Skin epidermis (tissue), 12 donors: Measurements from ENCODE around the gene C12orf42.
"Not testable (repeated sequence)": the region's sequence is repeated elsewhere in the genome, so short reads cannot be mapped to it uniquely, and the experiment has no call there.

Experiments used
- H3K27ac ChIP-seq, 21 experiments: fragments of 200-600 bp; sonication (generic) in 11 of 21; one replicate each; pipeline ENCODE4 v1.5.0; 2020; ENCODE audit warnings: mild to moderate bottlenecking in 3 of 21, inconsistent platforms in 2 of 21, moderate library complexity in 2 of 21
- H3K4me3 ChIP-seq, 7 experiments: fragments of 200-600 bp; sonication (generic) in 2 of 7; one replicate each; pipeline ENCODE4 v1.5.0; 2020; ENCODE audit warnings: inconsistent platforms in 2 of 7, mild to moderate bottlenecking in 2 of 7, moderate library complexity in 1 of 7

The C12orf42 gene

GRCh38 chr12:103431950-103432349, 63.8 kb downstream of the C12orf42 start:
- H3K27ac ChIP-seq, result no peak overlapping the region

GRCh38 chr12:103431387-103431786, 64.4 kb downstream of the C12orf42 start:
- no peak overlapping the region for H3K4me3 ChIP-seq
- no peak overlapping the region for H3K27ac ChIP-seq

More at GRCh38 chr12:103431950-103432349, 63.8 kb downstream of the C12orf42 start:
- H3K4me3 ChIP-seq, result no peak overlapping the region

- H3K4me3 ChIP-seq, H3K27ac ChIP-seq: not testable (repeated sequence)
Measured at GRCh38 chr12:103425674-103426073, 70.1 kb downstream of the C12orf42 start.

GRCh38 chr12:103424849-103425586, 70.8 kb downstream of the C12orf42 start:
- not testable (repeated sequence) for H3K4me3 ChIP-seq, H3K27ac ChIP-seq

- no peak overlapping the region for H3K4me3 ChIP-seq
- H3K27ac ChIP-seq, result no peak overlapping the region
Measured at GRCh38 chr12:103423516-103423910, 72.3 kb downstream of the C12orf42 start.

GRCh38 chr12:103422746-103423515, 72.8 kb downstream of the C12orf42 start:
- Histone ChIP-seq H3K27ac (no peak overlapping the region), H3K4me3 (no peak overlapping the region)

GRCh38 chr12:103422328-103422727, 73.4 kb downstream of the C12orf42 start:
- H3K27ac ChIP-seq, result no peak overlapping the region
- no peak overlapping the region for H3K4me3 ChIP-seq

- H3K27ac ChIP-seq, result no peak overlapping the region
- H3K4me3 ChIP-seq, result no peak overlapping the region
Measured at GRCh38 chr12:103421402-103421801, 74.4 kb downstream of the C12orf42 start.

GRCh38 chr12:103415681-103416080, 80.1 kb downstream of the C12orf42 start:
- Histone ChIP-seq H3K4me3 (no peak overlapping the region), H3K27ac (no peak overlapping the region)

- Histone ChIP-seq H3K4me3 (no peak overlapping the region), H3K27ac (no peak overlapping the region)
Measured at GRCh38 chr12:103401421-103401820, 94.3 kb downstream of the C12orf42 start.

GRCh38 chr12:103399986-103400385, 95.8 kb downstream of the C12orf42 start:
- Histone ChIP-seq H3K27ac (no peak overlapping the region), H3K4me3 (no peak overlapping the region)

GRCh38 chr12:103397536-103397935, 98.2 kb downstream of the C12orf42 start:
- Histone ChIP-seq H3K4me3 (no peak overlapping the region), H3K27ac (no peak overlapping the region)

- H3K4me3 ChIP-seq, result no peak overlapping the region
- H3K27ac ChIP-seq, result no peak overlapping the region
Measured at GRCh38 chr12:103392722-103393121, 103.0 kb downstream of the C12orf42 start.

- no peak overlapping the region for H3K27ac ChIP-seq
- no peak overlapping the region for H3K4me3 ChIP-seq
Measured at GRCh38 chr12:103391103-103391502, 104.7 kb downstream of the C12orf42 start.

- Histone ChIP-seq H3K27ac (no peak overlapping the region), H3K4me3 (no peak overlapping the region)
Measured at GRCh38 chr12:103387385-103387784, 108.4 kb downstream of the C12orf42 start.

- Histone ChIP-seq H3K4me3 (no peak overlapping the region), H3K27ac (no peak overlapping the region)
Measured at GRCh38 chr12:103386451-103386850, 109.3 kb downstream of the C12orf42 start.

GRCh38 chr12:103382736-103383346, 112.9 kb downstream of the C12orf42 start:
- no peak overlapping the region for H3K27ac ChIP-seq
- no peak overlapping the region for H3K4me3 ChIP-seq

- Histone ChIP-seq H3K4me3 (no peak overlapping the region), H3K27ac (no peak overlapping the region)
Measured at GRCh38 chr12:103382119-103382518, 113.6 kb downstream of the C12orf42 start.

- H3K27ac ChIP-seq, result no peak overlapping the region
- no peak overlapping the region for H3K4me3 ChIP-seq
Measured at GRCh38 chr12:103379670-103380069, 116.1 kb downstream of the C12orf42 start.

- H3K4me3 ChIP-seq, result no peak overlapping the region
- H3K27ac ChIP-seq, result no peak overlapping the region
Measured at GRCh38 chr12:103373088-103373523, 122.7 kb downstream of the C12orf42 start.

- H3K4me3 ChIP-seq, result no peak overlapping the region
- H3K27ac ChIP-seq, result no peak overlapping the region
Measured at GRCh38 chr12:103369929-103370328, 125.8 kb downstream of the C12orf42 start.
